SH-SY5Y (cell line): ENCODE data around the gene GPC5.

Experiments used
- GATA2 ChIP-seq: IDR thresholded peaks from 2 replicates; pipeline ENCODE4 v1.6.1; 2011; ENCODE audit warnings: mild to moderate bottlenecking, low read depth, low read length
- GATA3 ChIP-seq: IDR thresholded peaks from 2 replicates; pipeline ENCODE4 v1.6.1; 2011; ENCODE audit warnings: low read depth, mild to moderate bottlenecking, low read length, moderate library complexity

GRCh38 chr13:92012787-92013186 is 614.4 kb downstream of the GPC5 start:
- no peak for TF ChIP-seq GATA2
- TF ChIP-seq GATA3 = no peak
